SK-N-MC (cell line): ENCODE measurements around the gene LLCFC1.

ENCODE experiments used
- DNase-seq: peaks from one replicate; pipeline ENCODE4 v3.0.0-alpha.2; 2011; ENCODE audit warnings: low read depth, low spot score
- H3K27ac ChIP-seq: fragments of 200-600 bp; sonication (generic); 2 replicates; pipeline ENCODE4 v1.5.1; 2016; ENCODE audit warnings: mixed run types
- H3K36me3 ChIP-seq: fragments of 200-600 bp; sonication (generic); 2 replicates; pipeline ENCODE4 v1.6.1; 2017; ENCODE audit warnings: antibody characterized with exemption, low read length, mixed read lengths; ENCODE audit not compliant: insufficient read depth
- H3K4me3 ChIP-seq: fragments of 200-600 bp; sonication (generic); 2 replicates; pipeline ENCODE4 v1.5.1; 2016
- H3K9ac ChIP-seq: fragments of 200-600 bp; sonication (generic); 2 replicates; pipeline ENCODE4 v1.8.0; 2017; ENCODE audit warnings: mixed run types, mixed read lengths; ENCODE audit not compliant: insufficient read length
- H3K9me3 ChIP-seq: fragments of 200-600 bp; sonication (generic); 2 replicates; pipeline ENCODE4 v1.6.1; 2017; ENCODE audit warnings: low read depth, mild to moderate bottlenecking, antibody characterized with exemption, low read length, moderate library complexity, mixed read lengths
- EZH2 ChIP-seq: fragments of 200-600 bp; sonication (generic); IDR thresholded peaks from one replicate; pipeline ENCODE4 v1.6.1; 2017; ENCODE audit warnings: antibody characterized with exemption
- FOXP2 ChIP-seq: optimal IDR thresholded peaks from 2 replicates; pipeline ENCODE3; 2011; ENCODE audit warnings: mild to moderate bottlenecking, moderate library complexity; ENCODE audit not compliant: insufficient read depth; ENCODE audit errors: extremely low read length, control extremely low read depth
- POLR2AphosphoS5 ChIP-seq: IDR thresholded peaks from 2 replicates; pipeline ENCODE4 v1.6.1; 2012; ENCODE audit warnings: mild to moderate bottlenecking, low read depth, low read length, borderline replicate concordance

LLCFC1 gene

DNA sequence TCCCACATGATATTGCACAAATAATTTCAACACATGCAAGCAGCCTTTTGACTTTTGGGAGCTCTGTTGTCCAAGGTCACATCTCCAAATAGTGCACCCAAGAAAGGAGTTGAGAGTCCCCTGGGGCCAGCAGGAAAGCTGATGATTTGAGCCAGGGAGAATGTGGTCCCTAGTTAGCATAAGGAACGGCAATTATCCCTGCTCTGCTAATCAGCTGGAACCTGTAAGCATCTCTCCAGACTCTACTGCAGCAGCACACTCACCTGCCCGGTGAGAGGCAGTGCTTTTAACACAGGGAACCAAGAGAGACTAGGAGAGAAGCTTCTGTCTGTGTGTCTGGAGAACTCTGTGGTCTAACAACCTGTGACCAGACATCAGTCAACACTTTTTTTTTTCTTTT lies 22.8 kb upstream of the LLCFC1 start:
- no peak for TF ChIP-seq EZH2
- no peak for TF ChIP-seq FOXP2
- TF ChIP-seq POLR2AphosphoS5: no peak
- Histone ChIP-seq H3K9ac (no peak overlapping the region), H3K9me3 (no peaks in the 10 kb centered on the region), H3K36me3 (no peaks in the 10 kb centered on the region), H3K4me3 (no peak overlapping the region), H3K27ac (no peak overlapping the region)
- no peak for DNase-seq

DNA sequence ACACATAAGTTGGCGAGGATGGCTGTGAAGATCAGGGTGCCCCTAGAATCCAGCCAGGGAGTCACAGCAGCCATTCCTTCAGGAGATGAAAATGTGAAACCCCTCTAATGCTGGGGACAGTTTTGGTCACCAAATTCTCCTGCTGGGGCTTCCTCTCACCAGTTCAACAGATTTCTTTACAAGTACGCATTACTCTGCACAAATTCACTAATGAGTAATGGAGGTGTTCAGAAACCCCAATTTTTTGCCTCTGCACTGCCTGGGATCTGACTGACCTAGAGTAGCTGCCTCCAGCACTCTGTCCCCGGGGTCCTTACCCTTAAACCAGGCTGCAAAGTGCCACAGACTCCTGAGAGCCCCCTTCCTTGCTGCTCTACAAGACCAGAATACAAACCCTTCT lies 21.8 kb upstream of the LLCFC1 start:
- DNase-seq: no peak
- Histone ChIP-seq H3K36me3 (no peaks in the 10 kb centered on the region), H3K9me3 (no peaks in the 10 kb centered on the region), H3K27ac (no peak overlapping the region), H3K9ac (no peak overlapping the region), H3K4me3 (no peak overlapping the region)
- TF ChIP-seq FOXP2 (no peak), POLR2AphosphoS5 (no peak), EZH2 (no peak)

DNA sequence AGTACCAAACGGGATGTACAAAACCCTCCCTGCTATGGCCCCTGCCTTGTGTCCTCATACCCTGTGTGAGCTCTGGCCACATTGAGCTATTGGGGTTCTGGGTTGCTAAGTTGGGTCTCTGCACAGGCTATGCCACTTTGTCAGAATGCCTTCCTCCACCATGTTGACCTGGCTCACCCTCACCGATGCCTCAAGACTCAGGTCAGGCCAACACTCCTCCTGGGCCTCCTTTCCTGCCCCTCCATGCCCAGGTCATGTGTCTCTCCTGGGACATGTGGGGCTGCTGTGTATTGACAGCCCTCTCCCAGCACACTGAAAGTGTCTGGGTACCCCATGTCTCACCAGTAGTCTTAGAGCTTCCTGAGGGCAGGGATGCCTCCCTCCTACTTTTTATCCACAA lies 20.4 kb upstream of the LLCFC1 start:
- Histone ChIP-seq H3K4me3 (no peak overlapping the region), H3K27ac (no peak overlapping the region)
- TF ChIP-seq EZH2 (no peak), POLR2AphosphoS5 (no peak), FOXP2 (no peak)

DNA sequence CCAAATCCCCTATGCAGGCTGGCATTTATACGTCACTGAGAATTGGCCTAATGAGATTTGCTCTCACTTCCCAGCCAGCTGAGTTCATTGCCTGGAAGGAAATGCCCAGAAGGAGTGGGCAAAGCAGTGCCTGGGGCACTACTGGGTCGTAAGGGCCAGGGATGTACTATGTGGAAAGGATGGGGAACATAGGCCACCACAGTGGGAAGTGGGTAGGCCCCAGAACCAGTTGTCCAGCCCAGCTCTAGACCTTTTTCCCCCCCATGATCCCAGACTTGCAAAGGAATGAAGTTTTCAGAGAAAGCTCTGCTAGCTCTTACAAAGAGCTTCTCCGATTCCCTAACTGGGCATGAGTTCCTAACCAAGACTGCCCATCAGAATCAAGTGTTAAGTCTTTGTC lies 19.6 kb upstream of the LLCFC1 start:
- DNase-seq: no peak
- Histone ChIP-seq H3K36me3 (no peaks in the 10 kb centered on the region), H3K9ac (no peak overlapping the region), H3K9me3 (no peaks in the 10 kb centered on the region), H3K4me3 (no peak overlapping the region), H3K27ac (no peak overlapping the region)
- TF ChIP-seq FOXP2 (no peak), POLR2AphosphoS5 (no peak), EZH2 (no peak)

More for the DNA sequence above, 20.4 kb upstream of the LLCFC1 start:
- no peak overlapping the region for H3K9ac ChIP-seq
- H3K36me3 ChIP-seq: no peaks in the 10 kb centered on the region
- no peaks in the 10 kb centered on the region for H3K9me3 ChIP-seq
- no peak for DNase-seq

DNA sequence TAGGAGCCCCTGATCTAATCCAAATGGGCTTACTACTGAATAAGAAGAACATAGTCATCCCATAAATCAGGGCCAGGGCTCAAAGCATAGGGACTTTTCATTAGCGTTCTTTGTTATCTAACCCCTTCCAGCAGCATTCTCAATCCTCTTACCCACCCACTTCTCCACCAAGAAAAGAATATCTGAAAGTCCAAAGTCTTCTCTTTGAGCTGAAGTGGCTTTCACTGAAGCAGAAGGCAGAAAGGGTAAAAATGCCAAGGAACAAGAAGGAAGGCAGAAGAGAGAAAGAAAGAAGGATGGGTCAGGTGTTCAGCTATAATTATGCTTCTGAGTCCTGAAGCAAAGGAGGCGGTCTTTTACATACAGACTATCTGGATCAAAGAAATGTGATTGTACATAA lies 15.9 kb upstream of the LLCFC1 start:
- no peak overlapping the region for H3K4me3 ChIP-seq
- H3K27ac ChIP-seq: no peak overlapping the region
- H3K36me3 ChIP-seq: no peaks in the 10 kb centered on the region
- no peaks in the 10 kb centered on the region for H3K9me3 ChIP-seq
- no peak overlapping the region for H3K9ac ChIP-seq
- TF ChIP-seq FOXP2 (no peak), POLR2AphosphoS5 (no peak), EZH2 (no peak)
- no peak for DNase-seq

DNA sequence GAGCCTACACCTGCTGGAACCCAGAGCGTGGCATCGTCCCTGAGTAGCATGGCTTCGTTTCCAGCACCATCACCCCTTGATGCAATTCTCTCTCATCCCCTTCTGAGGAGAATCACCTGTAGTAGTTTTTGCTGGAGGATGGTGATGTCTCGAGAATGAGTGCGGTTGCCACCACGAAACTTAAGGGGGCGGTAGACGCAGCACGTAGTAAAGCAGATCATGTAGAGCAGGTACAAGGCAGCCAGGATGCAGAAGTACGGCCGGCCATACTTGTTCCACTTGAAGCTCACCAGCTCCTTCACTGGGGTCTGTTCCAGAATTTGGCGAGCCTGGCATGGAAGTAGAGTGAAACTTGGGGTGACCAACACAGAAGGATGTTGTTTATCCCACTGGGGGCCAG lies 13.9 kb upstream of the LLCFC1 start:
- no peak overlapping the region for H3K4me3 ChIP-seq
- TF ChIP-seq FOXP2 (no peak), EZH2 (no peak), POLR2AphosphoS5 (no peak)
- H3K9ac ChIP-seq: no peak overlapping the region
- H3K9me3 ChIP-seq: no peaks in the 10 kb centered on the region
- DNase-seq: no peak
- H3K27ac ChIP-seq: no peak overlapping the region
- H3K36me3 ChIP-seq: no peaks in the 10 kb centered on the region

DNA sequence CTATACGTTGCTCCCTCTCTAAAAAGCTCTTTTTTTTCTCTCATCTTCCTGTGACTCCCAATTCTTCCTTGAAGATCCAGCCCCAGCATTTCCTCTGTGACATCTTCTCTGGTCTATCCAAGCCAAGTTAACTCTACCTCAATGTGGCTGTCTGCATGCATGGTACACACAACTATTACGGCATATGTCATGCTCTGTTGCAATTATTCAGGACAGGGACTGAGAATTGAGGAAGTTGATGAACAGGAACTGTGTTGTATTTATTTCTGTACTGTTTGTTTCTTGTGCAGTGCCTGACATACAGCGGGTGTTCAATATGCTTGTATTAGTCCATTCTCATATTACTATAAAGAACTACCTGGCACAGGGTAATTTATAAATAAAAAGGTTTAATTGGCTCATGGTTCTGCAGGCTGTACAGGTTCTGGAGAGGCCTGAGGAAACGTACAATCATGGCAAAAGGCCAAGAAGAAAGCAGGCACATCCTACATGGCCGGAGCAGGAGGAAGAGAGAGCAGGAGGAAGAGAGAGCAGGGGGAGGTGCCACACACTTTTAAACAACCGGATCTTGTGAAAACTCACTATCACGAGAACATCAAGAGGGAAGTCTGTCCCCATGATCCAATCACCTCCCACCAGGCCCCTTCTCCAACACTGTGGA lies 12.1 kb upstream of the LLCFC1 start:
- no peak overlapping the region for H3K27ac ChIP-seq
- no peak overlapping the region for H3K9ac ChIP-seq
- H3K36me3 ChIP-seq: no peaks in the 10 kb centered on the region
- H3K9me3 ChIP-seq: no peaks in the 10 kb centered on the region
- TF ChIP-seq FOXP2: no peak
- TF ChIP-seq EZH2: no peak
- no peak for TF ChIP-seq POLR2AphosphoS5
- DNase-seq: no peak
- no peak overlapping the region for H3K4me3 ChIP-seq

DNA sequence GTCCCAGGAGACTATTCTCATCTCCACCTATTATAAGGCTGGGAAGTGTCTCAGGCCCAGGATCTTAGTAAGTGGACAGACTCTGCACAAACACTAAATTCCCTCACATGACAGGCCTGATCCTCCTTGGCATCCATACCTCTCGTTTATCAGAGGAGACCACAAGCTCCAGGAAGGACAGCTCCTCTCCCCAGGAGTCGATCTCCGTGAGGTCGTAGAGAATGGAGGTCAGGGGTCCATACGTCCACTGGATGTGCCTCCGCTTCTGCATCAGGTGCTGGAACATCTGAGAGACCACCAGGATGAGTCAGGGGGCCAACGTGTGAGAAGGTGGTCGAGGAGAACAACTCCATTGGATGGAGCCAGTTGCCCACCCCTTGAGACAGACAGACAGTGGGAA lies 11.3 kb upstream of the LLCFC1 start:
- Histone ChIP-seq H3K4me3 (no peak overlapping the region), H3K9ac (no peak overlapping the region), H3K36me3 (no peaks in the 10 kb centered on the region), H3K9me3 (no peaks in the 10 kb centered on the region), H3K27ac (no peak overlapping the region)
- TF ChIP-seq EZH2: no peak
- no peak for TF ChIP-seq POLR2AphosphoS5
- TF ChIP-seq FOXP2: no peak
- no peak for DNase-seq
